ENCODE results near the gene PRDX5. TPM values are rescaled to one million over a fixed set of nuclear protein-coding genes. Genes with fewer than 3 reads are reported as not detected.

Gene PRDX5
- total and polyA plus RNA-seq, 2 experiments from 2014 or later: 260 to 436 TPM

GRCh38 chr11:64284962-64285884 is 32.7 kb upstream of the PRDX5 start, which contains the start of gene GPR137:
GPR137 (plus strand) TSS chr11:64285848; CDS start chr11:64286525, 677 bp downstream.
- 0 out of 2 replicates have a peak, but pooled peaks cover 5% of the 10 kb centered on the region for H3K36me3 ChIP-seq (ENCODE audit: low read depth)
- H3K4me1 ChIP-seq (ENCODE audit: insufficient read depth): no peaks in the 10 kb centered on the region
- peak within 1 kb of the TSS; percentile 92 for H3K9ac ChIP-seq
- no peaks in the 10 kb centered on the region for H3K9me2 ChIP-seq (ENCODE audit: insufficient read depth)
- H3K27ac ChIP-seq: peak within 1 kb of the TSS; percentile 88
- H3K79me2 ChIP-seq (ENCODE audit: insufficient read depth): peaks cover 39% of the 10 kb centered on the region
- H2AFZ ChIP-seq: peak within 1 kb of the TSS; percentile 85
- DNase-seq: peak; percentile 87
- no peak for TF ChIP-seq EZH2phosphoT487 (IDR thresholded peaks at IDR 0.05; ENCODE audit: insufficient read depth, low read depth)
- no peak for TF ChIP-seq EZH2 (IDR thresholded peaks at IDR 0.05; ENCODE audit: insufficient read depth, poor library complexity, severe bottlenecking)
- peak within 1 kb of the TSS; percentile 88 for H3K4me3 ChIP-seq
- peak within 1 kb of the TSS; percentile 97 for H3K4me2 ChIP-seq (ENCODE audit: unreplicated experiment)
- in situ Hi-C loops (cut with MboI): no loop called here
- no peaks in the 10 kb centered on the region for H3K9me3 ChIP-seq (ENCODE audit: low read depth)
- no peaks in the 10 kb centered on the region for H3F3A ChIP-seq (ENCODE audit: insufficient read depth)
- WGBS, 2 experiments (ENCODE audit: low coverage in 1 of 2, low lambda C conversion rate in 2 of 2, missing lambda C conversion rate in 2 of 2): 0 to 1% methylated on average over 54 to 78 of the region's 102 CpGs
- no peaks in the 10 kb centered on the region for H3K27me3 ChIP-seq (replicated peaks; ENCODE audit: insufficient read depth)
- H4K20me1 ChIP-seq (ENCODE audit: insufficient read depth): no peaks in the 10 kb centered on the region

- H3K27me3 ChIP-seq (replicated peaks; ENCODE audit: insufficient read depth): no peaks in the 10 kb centered on the region; the same call in 1 of the 2 replicates
- TF ChIP-seq EZH2phosphoT487 (IDR thresholded peaks at IDR 0.05; ENCODE audit: insufficient read depth, low read depth) (no peak), EZH2 (IDR thresholded peaks at IDR 0.05; ENCODE audit: insufficient read depth, poor library complexity, severe bottlenecking) (no peak)
Measured at GRCh38 chr11:64285885-64286800, 31.8 kb upstream of the PRDX5 start.

GRCh38 chr11:64286801-64287159 is 31.1 kb upstream of the PRDX5 start:
- no peaks in the 10 kb centered on the region for H3K9me3 ChIP-seq (ENCODE audit: low read depth)
- peaks cover 32% of the 10 kb centered on the region for H3K79me2 ChIP-seq (ENCODE audit: insufficient read depth)
- in situ Hi-C loops (cut with MboI): no loop called here
- no peaks in the 10 kb centered on the region for H4K20me1 ChIP-seq (ENCODE audit: insufficient read depth)
- H3K9me2 ChIP-seq (ENCODE audit: insufficient read depth): no peaks in the 10 kb centered on the region
- DNase-seq: no peak
- H3K27me3 ChIP-seq (replicated peaks; ENCODE audit: insufficient read depth): peaks cover under 1% of the 10 kb centered on the region; the same call in 1 of the 2 replicates
- no peak overlapping the region for H3K27ac ChIP-seq
- H3K4me3 ChIP-seq: peak overlapping the region; percentile 88; the same call in 1 of the 2 replicates
- H3K36me3 ChIP-seq (ENCODE audit: low read depth): 0 out of 2 replicates have a peak, but pooled peaks cover 5% of the 10 kb centered on the region
- H3K4me2 ChIP-seq (ENCODE audit: unreplicated experiment): no peak overlapping the region
- no peaks in the 10 kb centered on the region for H3K4me1 ChIP-seq (ENCODE audit: insufficient read depth)
- no peaks in the 10 kb centered on the region for H3F3A ChIP-seq (ENCODE audit: insufficient read depth)
- no peak for TF ChIP-seq EZH2 (IDR thresholded peaks at IDR 0.05; ENCODE audit: insufficient read depth, poor library complexity, severe bottlenecking)
- TF ChIP-seq EZH2phosphoT487 (IDR thresholded peaks at IDR 0.05; ENCODE audit: insufficient read depth, low read depth): no peak
- no peak overlapping the region for H2AFZ ChIP-seq
- H3K9ac ChIP-seq: 0 out of 2 replicates have a peak overlapping the region, but pooled peaks have one; percentile 92
- 83 to 84% methylated on average over 9 of the region's 9 CpGs for WGBS, 2 experiments (ENCODE audit: low coverage in 1 of 2, low lambda C conversion rate in 2 of 2, missing lambda C conversion rate in 2 of 2)

More at GRCh38 chr11:64285885-64286800, 31.8 kb upstream of the PRDX5 start:
- peak; percentile 29 for DNase-seq
- 29 to 41% methylated on average over 22 to 31 of the region's 40 CpGs for WGBS, 2 experiments (ENCODE audit: low coverage in 1 of 2, low lambda C conversion rate in 2 of 2, missing lambda C conversion rate in 2 of 2)
- peak overlapping the region; percentile 88 for H3K4me3 ChIP-seq
- peak overlapping the region; percentile 97 for H3K4me2 ChIP-seq (ENCODE audit: unreplicated experiment)
- 0 out of 2 replicates have a peak, but pooled peaks cover 5% of the 10 kb centered on the region for H3K36me3 ChIP-seq (ENCODE audit: low read depth)
- in situ Hi-C loops (cut with MboI): no loop called here
- no peaks in the 10 kb centered on the region for H3K9me2 ChIP-seq (ENCODE audit: insufficient read depth)
- H3F3A ChIP-seq (ENCODE audit: insufficient read depth): no peaks in the 10 kb centered on the region
- H2AFZ ChIP-seq: peak overlapping the region; percentile 85
- peaks cover 38% of the 10 kb centered on the region for H3K79me2 ChIP-seq (ENCODE audit: insufficient read depth)
- H3K9ac ChIP-seq: peak overlapping the region; percentile 92
- H3K4me1 ChIP-seq (ENCODE audit: insufficient read depth): no peaks in the 10 kb centered on the region
- no peaks in the 10 kb centered on the region for H3K9me3 ChIP-seq (ENCODE audit: low read depth)
- H4K20me1 ChIP-seq (ENCODE audit: insufficient read depth): no peaks in the 10 kb centered on the region
- H3K27ac ChIP-seq: peak overlapping the region; percentile 88; the same call in 1 of the 2 replicates

Data from GM23248 (cell line).